SK-N-MC (cell line): ENCODE data around the gene SERPINA3.
"Not testable (repeated sequence)": the region's sequence is repeated elsewhere in the genome, so short reads cannot be mapped to it uniquely, and the experiment has no call there.

Experiments
- DNase-seq: peaks from one replicate; pipeline ENCODE4 v3.0.0-alpha.2; 2011; ENCODE audit warnings: low read depth, low spot score
- H3K27ac ChIP-seq: fragments of 200-600 bp; sonication (generic); 2 replicates; pipeline ENCODE4 v1.5.1; 2016; ENCODE audit warnings: mixed run types
- H3K36me3 ChIP-seq: fragments of 200-600 bp; sonication (generic); 2 replicates; pipeline ENCODE4 v1.6.1; 2017; ENCODE audit warnings: antibody characterized with exemption, low read length, mixed read lengths; ENCODE audit not compliant: insufficient read depth
- H3K4me3 ChIP-seq: fragments of 200-600 bp; sonication (generic); 2 replicates; pipeline ENCODE4 v1.5.1; 2016
- H3K9ac ChIP-seq: fragments of 200-600 bp; sonication (generic); 2 replicates; pipeline ENCODE4 v1.8.0; 2017; ENCODE audit warnings: mixed run types, mixed read lengths; ENCODE audit not compliant: insufficient read length
- H3K9me3 ChIP-seq: fragments of 200-600 bp; sonication (generic); 2 replicates; pipeline ENCODE4 v1.6.1; 2017; ENCODE audit warnings: low read depth, mild to moderate bottlenecking, antibody characterized with exemption, low read length, moderate library complexity, mixed read lengths
- EZH2 ChIP-seq: fragments of 200-600 bp; sonication (generic); IDR thresholded peaks from one replicate; pipeline ENCODE4 v1.6.1; 2017; ENCODE audit warnings: antibody characterized with exemption
- FOXP2 ChIP-seq: optimal IDR thresholded peaks from 2 replicates; pipeline ENCODE3; 2011; ENCODE audit warnings: mild to moderate bottlenecking, moderate library complexity; ENCODE audit not compliant: insufficient read depth; ENCODE audit errors: extremely low read length, control extremely low read depth
- POLR2AphosphoS5 ChIP-seq: IDR thresholded peaks from 2 replicates; pipeline ENCODE4 v1.6.1; 2012; ENCODE audit warnings: mild to moderate bottlenecking, low read depth, low read length, borderline replicate concordance

The SERPINA3 gene

GRCh38 chr14:94631050-94631449, 18.9 kb downstream of the SERPINA3 start:
- no peak overlapping the region for H3K9ac ChIP-seq
- no peaks in the 10 kb centered on the region for H3K9me3 ChIP-seq
- no peaks in the 10 kb centered on the region for H3K36me3 ChIP-seq
- DNase-seq, result no peak
- TF ChIP-seq POLR2AphosphoS5 (no peak), FOXP2 (no peak), EZH2 (no peak)
- H3K4me3 ChIP-seq, result no peak overlapping the region
- H3K27ac ChIP-seq, result no peak overlapping the region

GRCh38 chr14:94631536-94632304, 19.5 kb downstream of the SERPINA3 start:
- TF ChIP-seq FOXP2 (no peak), POLR2AphosphoS5 (no peak), EZH2 (no peak)
- Histone ChIP-seq H3K27ac (no peak overlapping the region), H3K9ac (no peak overlapping the region), H3K36me3 (no peaks in the 10 kb centered on the region), H3K4me3 (no peak overlapping the region), H3K9me3 (no peaks in the 10 kb centered on the region)
- DNase-seq, result no peak

DNA sequence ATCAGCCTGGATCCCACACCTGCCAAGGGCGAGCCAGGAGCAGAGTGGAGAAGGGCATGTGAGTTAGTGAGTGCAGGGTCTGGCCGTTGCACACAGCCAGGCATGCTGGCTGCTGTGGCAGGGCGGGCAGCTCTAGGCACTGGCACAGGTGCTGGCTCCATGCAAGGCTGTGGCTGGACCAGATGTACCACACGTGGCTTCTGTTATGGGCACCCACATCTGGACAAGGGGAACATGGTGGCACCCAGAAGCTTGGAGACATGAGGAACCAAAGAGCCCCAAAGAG, 20.1 kb downstream of the SERPINA3 start:
- TF ChIP-seq FOXP2, result no peak
- no peak for TF ChIP-seq POLR2AphosphoS5
- no peak for TF ChIP-seq EZH2
- no peak overlapping the region for H3K27ac ChIP-seq
- no peak overlapping the region for H3K4me3 ChIP-seq
- no peak overlapping the region for H3K9ac ChIP-seq
- no peaks in the 10 kb centered on the region for H3K36me3 ChIP-seq
- DNase-seq, result no peak
- H3K9me3 ChIP-seq, result no peaks in the 10 kb centered on the region

GRCh38 chr14:94633121-94633520, 20.9 kb downstream of the SERPINA3 start:
- no peak for TF ChIP-seq EZH2
- TF ChIP-seq FOXP2, result no peak
- no peak for TF ChIP-seq POLR2AphosphoS5
- Histone ChIP-seq H3K9ac (no peak overlapping the region), H3K4me3 (no peak overlapping the region), H3K27ac (no peak overlapping the region), H3K36me3 (no peaks in the 10 kb centered on the region), H3K9me3 (no peaks in the 10 kb centered on the region)
- no peak for DNase-seq

- no peak for TF ChIP-seq FOXP2
- no peak for TF ChIP-seq EZH2
- no peak for TF ChIP-seq POLR2AphosphoS5
- Histone ChIP-seq H3K9ac (no peak overlapping the region), H3K36me3 (no peaks in the 10 kb centered on the region), H3K9me3 (no peaks in the 10 kb centered on the region), H3K27ac (no peak overlapping the region), H3K4me3 (no peak overlapping the region)
- DNase-seq, result no peak
Observed at GRCh38 chr14:94635154-94635553, 23.0 kb downstream of the SERPINA3 start.

DNA sequence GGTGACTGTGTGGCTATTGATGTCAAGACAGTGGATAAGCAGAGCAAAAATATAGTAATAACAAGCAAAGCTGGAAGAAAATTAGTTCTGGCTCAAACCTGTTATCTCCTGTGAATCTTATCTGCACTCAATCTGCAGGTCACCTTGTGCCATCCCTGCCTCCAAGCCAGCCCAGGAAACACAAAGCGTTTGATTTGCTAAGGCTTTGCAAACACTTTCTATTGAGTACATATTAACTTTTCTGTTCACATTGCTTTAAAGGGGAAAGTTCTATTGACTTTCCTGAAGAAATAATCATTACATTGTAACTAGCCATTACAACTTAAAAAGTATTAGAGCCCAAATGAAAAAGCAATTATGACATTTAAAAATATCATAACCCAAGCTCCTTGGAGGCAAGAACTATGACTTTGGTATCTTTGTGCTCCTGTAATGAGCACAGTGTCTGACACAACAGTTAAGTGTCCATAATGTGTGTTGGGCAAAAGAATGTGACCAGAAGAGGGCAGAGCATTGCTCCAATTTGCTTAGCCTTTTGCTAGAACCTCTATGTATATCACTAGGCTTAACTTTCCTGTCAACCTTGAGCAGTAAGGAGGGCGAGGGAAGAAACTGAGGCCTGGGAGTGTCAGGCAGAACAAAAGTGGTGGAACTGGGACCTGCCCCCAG, 24.7 kb downstream of the SERPINA3 start:
- TF ChIP-seq POLR2AphosphoS5 (no peak), FOXP2 (no peak), EZH2 (no peak)
- DNase-seq, result no peak
- Histone ChIP-seq H3K27ac (no peak overlapping the region), H3K9ac (no peak overlapping the region), H3K9me3 (no peaks in the 10 kb centered on the region), H3K4me3 (no peak overlapping the region), H3K36me3 (no peaks in the 10 kb centered on the region)

- H3K9ac ChIP-seq, H3K36me3 ChIP-seq, DNase-seq, H3K4me3 ChIP-seq, H3K27ac ChIP-seq, H3K9me3 ChIP-seq: not testable (repeated sequence)
Observed at GRCh38 chr14:94637814-94638213, 25.6 kb downstream of the SERPINA3 start.

DNA sequence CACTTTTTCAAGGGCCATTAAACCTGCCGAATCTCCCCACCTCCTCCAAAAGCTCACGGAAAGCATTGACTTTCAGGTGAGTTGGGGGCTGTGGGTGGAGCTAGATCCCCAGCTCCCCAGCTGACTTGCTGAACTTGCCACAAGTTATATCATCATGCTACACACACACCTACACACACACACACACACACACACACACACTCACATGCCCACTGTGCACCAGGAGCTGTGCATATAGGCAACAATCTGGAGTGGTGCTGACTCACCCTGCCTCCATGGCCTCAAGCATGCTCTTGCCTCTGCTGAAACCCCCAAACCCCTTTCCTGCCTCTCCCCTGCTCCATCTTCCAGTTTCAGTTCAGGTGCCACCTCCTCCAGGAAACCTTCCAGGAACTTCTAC, 26.1 kb downstream of the SERPINA3 start:
- TF ChIP-seq EZH2 (no peak), POLR2AphosphoS5 (no peak), FOXP2 (no peak)
- Histone ChIP-seq H3K27ac (no peak overlapping the region), H3K36me3 (no peaks in the 10 kb centered on the region), H3K9me3 (no peaks in the 10 kb centered on the region), H3K4me3 (no peak overlapping the region), H3K9ac (no peak overlapping the region)
- DNase-seq, result no peak
